NK-92 (cell line): ENCODE data around the gene PLEKHA5.

Experiments
- DNase-seq: peaks from one replicate; lab custom pipeline; 2025; ENCODE audit not compliant: unreplicated experiment; lab: John Stamatoyannopoulos, UW

The PLEKHA5 gene

DNA sequence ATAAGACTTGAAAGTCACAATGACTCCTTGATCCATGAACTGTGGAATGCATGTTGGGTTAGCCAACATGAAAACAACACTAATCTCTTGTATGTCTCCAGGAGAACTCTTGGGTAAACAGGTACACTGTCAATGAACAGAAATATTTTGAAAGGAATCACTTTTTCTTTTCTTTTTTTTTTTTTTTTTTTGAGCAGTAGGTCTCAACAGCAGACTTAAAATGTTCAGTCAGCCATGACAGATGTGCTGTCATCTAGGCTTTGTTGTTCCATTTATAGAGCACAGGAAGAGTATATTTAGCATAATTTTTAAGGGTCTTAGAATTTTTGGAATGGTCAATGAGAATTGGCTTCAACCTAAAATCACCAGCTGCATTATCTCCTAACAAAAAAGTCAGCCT lies 2.3 kb upstream of the PLEKHA5 start:
- no peak for DNase-seq

DNA sequence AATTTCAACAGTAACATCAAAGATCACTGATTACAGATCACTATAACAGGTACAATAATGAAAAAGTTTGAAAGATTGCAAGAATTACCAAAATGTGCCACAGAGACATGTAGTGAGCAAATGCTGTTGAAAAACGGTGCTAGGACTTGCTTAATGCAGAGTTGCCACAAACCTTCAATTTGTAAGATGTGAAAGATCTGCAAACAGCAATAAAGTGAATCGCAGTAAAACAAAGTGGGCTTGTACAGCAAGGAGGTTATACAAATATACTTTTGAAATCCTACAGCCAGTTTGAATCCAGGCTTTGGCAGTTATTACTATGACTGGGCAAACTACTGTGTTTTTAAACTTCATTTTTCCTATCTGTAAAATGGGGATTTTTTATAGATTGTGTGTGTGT lies 1.0 kb upstream of the PLEKHA5 start:
- DNase-seq: no peak

DNA sequence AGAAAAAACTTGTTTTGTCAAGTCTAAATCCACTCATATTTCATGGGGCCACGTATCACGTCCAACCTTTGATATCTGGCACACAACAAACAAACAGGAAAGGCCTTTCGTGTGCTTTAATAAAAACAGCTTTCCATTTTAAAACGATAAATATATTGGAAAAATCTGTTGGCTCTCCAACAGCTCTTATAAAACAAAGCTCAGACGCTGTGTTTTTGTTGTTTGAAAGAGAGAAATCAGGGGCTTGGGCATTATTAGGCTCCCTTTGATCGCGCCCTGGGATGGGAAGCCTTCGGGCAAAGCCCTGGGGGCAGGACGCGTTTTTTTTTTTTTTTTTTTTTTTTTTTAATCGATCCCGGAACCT lies 429 bp upstream of the PLEKHA5 start:
- DNase-seq: no peak

DNA sequence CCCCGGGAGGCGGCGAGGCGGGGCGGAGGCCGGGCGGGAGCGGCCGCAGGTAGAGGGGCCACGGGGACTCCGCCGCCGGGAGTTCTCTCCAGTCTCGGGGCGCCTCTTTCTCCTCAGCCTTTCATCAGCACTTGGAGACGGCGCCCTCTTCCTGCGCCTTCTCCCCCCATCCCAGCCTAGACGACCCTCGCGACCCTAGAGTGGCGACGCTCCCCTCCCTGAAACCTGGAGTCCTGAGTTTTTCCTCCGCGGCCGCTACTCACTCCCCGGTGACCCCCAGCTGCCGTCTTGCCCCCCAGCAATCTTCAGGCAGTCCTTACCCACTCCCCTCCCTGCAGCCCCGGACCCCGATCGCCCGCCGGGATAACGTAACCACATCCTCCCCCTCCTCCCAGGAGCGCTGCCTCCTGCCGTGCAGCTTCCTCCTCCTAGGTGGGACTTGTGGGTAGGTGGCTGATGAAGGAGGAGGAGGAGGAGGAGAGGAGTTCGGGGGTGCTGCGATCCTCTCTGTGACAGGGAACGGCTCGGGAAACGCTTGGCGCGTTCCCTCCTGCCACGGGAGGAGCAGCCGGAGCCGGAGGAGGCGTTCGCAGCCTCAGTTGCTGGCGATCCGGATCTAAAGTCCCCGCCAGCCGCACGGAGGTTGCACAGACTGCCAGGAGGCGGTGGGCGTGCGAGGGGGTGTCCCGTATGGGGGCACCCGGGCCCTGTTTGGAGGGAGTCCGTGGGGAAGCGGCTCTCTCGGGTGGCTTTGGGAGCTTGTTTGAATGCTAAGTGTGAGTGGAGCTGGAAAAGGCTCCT lies 891 bp downstream of the PLEKHA5 start:
- DNase-seq: no peak

DNA sequence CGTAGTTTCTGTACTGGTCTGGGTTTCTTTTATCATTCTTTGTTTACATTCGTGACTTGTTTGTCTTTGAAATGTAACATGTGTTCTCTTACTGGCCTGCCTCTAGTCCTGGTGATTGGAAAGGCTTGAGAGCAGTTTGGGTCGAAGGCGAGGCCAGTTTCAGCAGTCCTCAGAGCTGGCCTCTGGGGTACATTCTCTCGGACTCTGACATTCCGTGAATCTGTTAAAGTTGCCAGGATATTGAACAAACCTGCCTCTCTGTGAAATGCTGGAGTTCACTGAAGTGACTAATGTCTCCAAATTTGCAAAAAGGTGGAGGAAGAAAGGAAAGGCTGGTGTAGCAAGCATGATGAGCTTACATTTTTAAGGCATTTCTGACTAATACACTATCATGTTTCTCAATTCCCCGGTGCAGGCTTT lies 1.5 kb downstream of the PLEKHA5 start:
- no peak for DNase-seq

DNA sequence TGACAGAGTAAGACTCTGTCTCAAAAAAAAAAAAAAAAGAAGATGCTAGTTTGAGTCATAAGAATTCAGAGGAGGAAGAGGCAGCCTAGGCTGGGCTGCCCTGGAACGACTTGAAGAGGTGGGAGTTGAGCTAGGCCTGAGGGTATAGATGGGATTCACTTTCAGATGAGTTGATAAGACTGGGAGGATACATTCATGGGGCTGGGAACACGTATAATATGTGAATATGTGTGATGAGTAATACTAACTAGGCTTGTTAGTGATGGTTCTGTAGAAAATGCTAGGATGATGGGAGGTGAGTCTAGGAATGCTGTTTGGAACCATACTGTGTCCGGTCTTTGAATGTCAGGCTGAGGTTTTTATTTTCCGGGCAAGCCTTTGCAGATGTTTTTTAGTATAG lies 9.0 kb downstream of the PLEKHA5 start:
- no peak for DNase-seq

DNA sequence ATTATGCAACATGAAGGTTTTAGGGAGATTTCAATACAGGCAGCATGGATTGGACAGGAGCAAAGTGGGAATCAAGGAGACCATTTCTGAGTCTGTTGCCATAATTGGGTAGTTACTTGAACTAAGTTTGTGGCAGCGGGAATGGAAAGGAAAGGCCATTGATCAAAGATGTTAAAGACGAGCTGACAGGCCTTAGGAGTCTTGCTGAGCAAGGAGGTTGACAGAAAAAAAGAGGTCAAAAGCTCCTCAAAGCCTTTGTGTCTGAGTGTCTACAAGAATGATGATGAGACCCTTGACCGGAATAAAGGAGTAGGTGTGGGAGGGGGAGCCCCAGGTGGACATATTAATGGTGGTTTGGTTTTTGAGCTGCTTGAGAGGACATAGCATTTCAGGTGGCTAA lies 9.4 kb downstream of the PLEKHA5 start:
- no peak for DNase-seq

DNA sequence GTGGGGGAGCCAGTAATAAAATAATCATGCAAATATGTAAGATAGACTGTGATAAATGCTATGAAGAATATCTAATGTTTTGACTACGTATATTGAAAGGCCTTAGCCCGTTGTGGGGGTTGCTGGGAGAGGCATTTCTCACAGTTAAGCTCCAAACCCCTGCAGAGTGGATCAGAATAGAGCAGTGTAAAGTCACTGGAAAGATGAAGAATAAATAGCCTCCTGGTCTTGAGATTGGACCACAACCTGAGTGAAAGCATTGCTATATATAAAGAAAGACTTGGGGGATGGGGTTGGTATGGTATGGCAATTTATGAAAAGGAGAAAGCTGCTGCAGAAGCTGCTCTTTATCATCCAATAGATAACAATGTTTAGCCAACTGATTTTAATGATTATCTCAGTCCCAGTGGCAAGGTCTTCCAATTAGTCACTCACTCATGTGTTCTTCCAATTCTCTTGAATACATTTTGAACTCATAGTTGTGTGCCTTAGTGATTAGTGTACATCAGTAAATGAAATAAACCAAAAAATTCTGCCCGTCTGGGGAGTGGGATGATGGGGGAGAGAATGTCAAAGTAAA lies 10.2 kb downstream of the PLEKHA5 start:
- DNase-seq: no peak

DNA sequence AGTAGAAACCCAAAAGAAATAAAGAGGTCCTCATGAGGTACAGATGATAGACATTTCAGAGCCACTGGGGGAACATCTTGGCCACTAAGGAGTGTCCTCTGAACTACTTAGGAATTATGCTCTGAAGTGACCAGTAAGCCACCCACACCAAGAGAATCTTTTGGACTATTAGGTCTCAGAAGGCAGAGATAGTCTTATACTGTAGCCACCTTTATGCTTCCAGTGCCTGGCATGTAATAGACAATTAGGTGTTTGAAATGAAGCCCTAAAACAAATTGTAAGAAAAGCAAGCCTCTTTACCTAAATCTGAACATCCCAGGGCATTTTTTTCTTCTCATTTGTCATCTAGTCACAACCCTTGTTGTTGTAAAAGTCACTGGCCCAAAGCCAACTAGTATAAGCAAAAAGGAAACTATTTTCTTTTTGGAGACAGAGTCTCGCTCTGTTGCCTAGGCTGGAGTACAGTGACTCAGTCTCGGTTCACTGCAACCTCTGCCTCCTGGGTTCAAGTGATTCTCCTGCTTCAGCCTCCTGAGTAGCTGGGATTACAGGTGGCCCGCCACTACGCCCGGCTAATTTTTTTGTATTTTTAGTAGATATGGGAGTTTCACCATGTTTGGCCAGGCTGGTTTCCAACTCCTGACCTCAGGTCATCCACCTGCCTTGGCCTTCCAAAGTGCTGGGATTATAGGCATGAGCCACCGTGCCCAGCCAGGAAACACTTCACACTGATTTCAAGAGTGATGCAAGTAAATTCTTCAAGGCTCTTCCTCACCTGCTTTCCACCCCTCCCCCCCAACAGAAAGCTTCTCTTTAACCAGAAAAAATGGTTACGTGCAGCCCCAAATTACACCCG lies 11.1 kb downstream of the PLEKHA5 start:
- DNase-seq: no peak

DNA sequence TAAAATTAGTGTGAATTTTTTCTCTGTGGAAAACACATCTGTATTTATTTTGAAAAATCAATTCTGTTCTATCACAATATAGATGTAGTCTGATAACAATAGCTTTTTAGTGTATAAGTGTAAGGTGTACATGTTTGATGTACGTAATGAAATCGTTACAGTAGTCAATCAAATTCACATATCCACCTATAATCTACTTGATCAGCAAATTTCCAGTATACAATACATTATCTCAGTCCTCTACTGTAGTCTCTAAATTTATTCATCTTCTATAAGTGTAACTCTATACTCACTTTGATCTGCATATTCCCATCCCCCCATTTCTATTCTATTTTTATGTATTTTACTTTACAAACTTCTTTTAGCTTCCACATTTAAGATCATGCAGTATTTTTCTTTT lies 13.0 kb downstream of the PLEKHA5 start:
- no peak for DNase-seq

DNA sequence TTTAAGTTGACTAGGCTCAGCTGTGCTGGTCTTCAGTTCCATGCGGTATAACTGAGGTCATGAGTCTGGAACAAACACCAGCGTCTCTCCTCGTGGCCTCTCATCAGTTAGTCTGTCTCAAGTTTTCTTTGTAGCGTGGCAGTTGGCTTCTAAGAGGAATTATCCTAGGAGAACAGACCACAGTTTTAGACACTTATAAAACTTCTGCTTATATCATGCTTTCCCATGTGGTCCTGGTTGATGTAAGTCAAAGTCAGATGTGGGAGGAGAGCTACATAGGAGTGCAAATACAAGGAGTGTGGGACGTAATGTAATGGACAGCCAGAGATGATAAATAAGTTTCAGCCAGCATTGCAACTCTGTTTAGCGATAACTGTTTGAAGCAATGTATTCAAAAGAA lies 14.8 kb downstream of the PLEKHA5 start:
- no peak for DNase-seq

DNA sequence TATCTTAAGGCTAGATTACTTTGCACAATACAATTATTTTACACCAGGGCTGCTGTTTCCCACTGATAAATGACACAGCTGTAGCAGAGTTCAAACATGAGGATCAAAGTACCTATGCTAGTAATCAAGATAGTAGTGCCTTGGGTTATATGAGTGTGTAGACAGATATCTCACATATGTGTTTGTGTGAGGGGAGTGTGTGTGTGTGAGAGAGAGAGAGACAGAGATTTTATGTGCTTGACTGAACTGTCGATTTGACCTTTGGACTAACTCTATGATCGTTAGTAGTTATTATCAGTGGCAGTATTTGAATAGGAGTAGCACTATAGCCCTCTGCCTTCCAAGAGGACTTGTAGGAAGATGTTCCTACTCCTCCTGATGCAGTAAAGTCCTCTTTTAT lies 15.5 kb downstream of the PLEKHA5 start:
- DNase-seq: no peak

DNA sequence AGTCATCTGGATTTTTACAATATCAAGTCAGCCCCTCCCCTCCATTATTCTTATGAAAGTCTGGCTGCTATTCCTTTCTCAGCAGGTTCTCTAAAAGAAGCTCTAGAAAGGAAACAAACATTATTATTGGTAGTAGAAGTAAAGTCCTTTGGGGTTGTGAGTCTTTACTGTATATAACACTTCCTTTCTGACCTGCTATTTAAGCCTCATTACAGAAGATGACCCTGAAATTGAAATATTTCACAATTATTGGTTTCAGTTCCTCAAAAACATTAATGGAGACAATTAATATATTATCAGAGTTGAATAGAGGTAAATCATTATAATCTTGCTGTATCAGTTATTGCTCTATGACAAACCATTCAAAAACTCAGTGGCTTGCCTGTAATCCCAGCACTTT lies 19.3 kb downstream of the PLEKHA5 start:
- DNase-seq: no peak

DNA sequence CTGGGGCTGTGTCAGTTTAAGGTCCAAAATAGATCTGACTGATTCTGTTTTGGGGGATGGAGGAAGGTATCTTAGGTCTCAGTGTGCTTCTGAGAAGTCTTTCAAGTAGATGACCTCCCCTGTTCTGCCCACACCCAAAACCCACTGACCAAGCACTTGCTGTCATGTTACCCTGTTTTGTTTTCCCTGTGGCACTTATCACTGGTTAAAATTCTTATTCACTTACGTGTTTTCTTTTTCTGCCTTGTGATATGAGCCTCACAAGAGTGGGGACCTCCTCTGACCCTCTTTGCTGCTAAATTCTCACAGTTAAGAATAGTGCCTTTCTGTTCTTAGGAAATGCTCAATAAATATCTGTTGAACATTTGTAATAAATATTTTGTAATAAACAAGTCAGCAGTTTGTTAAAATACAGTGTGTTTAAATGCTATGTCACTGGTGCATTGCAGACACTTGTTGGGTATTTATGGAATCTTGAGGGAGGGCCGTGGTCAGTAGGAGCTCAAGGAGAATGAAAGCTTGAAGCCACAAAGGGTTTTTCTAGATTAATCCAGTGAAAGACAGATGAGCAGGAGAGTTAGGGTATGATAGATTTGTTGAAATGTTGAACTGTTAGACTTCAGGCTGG lies 20.9 kb downstream of the PLEKHA5 start:
- no peak for DNase-seq

DNA sequence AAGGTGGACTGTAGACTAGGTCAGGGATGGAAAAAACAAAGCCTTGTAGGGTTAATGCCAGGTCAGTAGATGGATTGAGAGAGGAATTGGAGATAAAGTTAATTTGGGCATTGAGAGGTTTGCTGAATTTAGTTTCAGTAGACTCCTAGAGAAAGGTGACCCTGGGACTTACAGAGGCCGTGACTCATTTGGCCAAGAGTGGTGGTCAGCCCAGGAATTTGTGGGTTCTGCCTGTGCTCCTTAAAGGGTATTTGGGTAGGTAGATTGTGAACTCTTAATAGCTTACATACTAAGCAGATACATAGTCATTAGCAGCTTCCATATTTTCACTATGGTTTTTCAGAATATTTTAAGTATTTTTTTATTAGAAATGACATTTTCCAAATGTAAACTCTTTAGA lies 21.8 kb downstream of the PLEKHA5 start:
- DNase-seq: no peak

DNA sequence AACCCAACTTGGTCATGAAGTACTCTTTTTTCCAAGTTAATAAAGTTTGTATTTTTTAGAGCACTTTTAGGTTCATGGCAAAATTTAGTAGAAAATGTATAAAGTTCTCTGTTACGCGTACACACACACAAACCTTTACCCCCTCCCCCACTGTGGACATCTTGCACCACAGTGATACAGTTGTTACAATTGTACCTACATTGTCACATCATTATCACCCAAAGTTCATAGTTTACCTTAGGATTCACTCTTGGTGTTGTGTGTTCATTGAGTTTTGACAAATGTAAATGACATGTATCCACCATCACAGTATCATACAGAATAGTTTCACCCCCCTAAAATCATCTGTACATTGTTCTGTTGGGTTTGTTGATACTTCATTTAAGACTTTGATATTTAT lies 23.9 kb downstream of the PLEKHA5 start:
- no peak for DNase-seq

DNA sequence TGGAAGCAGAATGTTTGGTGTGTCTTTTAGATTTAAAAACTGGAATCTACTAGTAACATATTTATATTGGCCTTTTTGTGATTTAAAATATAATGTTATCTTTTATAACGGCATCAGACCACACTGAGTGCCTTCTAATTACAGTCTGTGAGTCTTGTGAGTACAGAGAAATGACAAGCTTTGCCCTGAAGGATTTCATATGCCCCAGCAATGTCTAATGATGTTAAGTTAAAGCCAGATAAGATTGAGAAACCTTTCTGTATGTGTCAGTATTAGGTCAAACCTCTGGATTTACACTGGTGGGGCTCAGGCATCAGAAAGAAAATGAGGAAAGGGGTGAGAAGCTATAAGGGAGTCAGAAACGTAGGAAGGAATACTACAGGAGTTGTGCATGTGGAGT lies 25.2 kb downstream of the PLEKHA5 start:
- DNase-seq: no peak

DNA sequence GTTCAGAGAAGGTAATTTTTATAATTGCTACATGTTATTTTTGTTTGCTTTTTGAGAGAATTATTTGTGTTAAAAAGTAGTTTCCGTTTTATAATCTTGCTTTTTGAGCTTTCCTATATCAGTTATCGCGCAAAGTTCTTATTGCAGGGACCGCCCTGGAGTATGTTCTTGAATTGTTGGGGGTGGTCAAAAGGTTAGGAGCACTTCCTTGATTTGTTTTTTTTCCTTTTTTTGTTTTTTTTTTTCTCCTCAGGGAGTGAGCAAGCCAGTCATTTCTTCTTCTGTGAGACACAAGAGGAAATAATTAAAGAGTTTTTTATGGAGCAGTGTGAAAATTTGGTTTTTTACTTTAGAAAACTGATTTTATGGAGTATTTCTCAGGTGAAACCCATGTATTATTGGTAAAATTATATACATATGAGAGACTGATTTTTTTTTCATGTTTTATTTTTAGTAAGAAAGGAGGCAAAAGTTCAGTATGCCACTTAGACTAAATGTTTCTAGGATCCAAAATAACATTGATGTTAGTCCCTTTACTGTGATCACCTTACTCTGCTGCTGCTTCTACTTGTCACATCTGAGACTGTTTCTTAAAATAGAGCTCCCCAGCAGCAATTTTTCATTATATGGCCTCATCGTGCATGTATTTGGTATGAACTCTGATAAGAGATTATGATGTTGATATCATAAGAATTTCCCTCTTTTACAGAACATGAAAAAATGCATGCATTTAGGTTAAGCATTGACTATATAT lies 26.6 kb downstream of the PLEKHA5 start:
- no peak for DNase-seq

DNA sequence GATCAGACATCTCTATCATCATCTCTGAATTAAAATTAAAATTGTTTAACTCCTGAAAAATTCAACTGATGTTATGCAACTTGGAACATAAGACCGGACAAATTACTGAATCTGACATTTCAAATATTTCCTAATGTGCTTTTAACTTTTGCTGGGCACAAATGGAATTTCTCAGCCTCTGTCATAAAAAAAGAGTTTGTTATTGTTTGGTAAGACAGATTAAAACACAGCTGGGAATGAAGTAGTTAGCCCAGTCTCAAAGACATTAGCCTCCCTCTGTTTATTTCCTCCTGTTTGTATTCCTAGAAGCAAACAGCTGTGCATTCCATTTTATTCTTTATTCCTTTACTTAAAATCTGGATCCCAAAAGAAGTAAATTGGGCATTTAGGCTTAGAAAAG lies 29.4 kb downstream of the PLEKHA5 start:
- DNase-seq: no peak

DNA sequence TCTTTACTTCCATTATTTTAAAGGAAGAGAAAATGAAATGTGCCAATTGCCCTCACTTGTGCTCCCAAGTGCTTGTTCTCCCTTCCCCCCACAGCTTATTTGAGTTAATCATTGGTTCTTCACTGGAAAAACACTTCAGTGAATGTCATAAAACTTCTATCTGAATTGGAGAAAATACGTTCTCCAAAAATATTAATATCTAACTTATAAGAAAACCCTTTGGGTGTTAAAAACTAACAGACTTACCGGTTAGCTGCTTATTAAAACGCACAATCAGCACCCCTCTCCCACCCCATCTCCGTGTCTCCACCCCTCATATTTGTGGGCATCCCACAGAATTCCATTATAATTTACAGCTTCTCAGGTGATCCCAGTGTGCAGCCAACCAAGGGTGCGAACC lies 31.7 kb downstream of the PLEKHA5 start:
- no peak for DNase-seq

DNA sequence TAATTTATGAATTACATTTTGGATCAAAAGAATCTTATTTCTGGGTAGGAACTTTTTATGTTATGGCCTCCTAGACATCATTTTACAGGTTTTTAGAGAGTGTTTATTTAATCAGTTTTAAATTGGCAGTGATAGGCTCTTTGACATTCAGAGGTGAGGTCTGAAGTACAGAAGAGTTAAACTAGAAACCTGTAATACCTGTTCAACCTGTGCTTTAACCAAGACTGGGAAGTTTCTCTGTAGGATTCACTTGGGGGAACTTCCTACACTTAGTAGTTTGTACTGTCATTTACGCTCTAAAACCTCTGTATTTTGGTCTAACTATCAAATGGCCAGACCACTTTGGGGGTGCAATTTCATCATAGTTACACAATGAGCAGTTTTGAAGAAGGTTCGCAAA lies 35.9 kb downstream of the PLEKHA5 start:
- DNase-seq: no peak
